MM.1S (cell line): ENCODE data around the gene ICA1L.

Experiments
- DNase-seq: peaks from one replicate; pipeline ENCODE4 v3.0.0-alpha.2; 2015
- H2AFZ ChIP-seq: fragments of 300-600 bp; sonication (generic); 2 replicates; pipeline ENCODE4 v1.6.0; 2016; ENCODE audit warnings: antibody characterized with exemption, low read length
- H3F3A ChIP-seq: fragments of 300-600 bp; sonication (generic); 2 replicates; pipeline ENCODE4 v1.6.1; 2016; ENCODE audit warnings: mild to moderate bottlenecking, antibody characterized with exemption, low read length, moderate library complexity, mixed read lengths; ENCODE audit not compliant: insufficient read depth
- H3K27ac ChIP-seq: fragments of 300-600 bp; sonication (generic); 2 replicates; pipeline ENCODE4 v1.5.1; 2016; ENCODE audit warnings: mild to moderate bottlenecking, low read length
- H3K27me3 ChIP-seq: fragments of 300-600 bp; sonication (generic); replicated peaks from 2 replicates; pipeline ENCODE4 v1.6.0; 2016; ENCODE audit warnings: low read length; ENCODE audit not compliant: insufficient read depth
- H3K36me3 ChIP-seq: fragments of 300-600 bp; sonication (generic); replicated peaks from 2 replicates; pipeline ENCODE4 v1.6.1; 2016; ENCODE audit warnings: mild to moderate bottlenecking, low read length, mixed read lengths; ENCODE audit not compliant: insufficient read depth
- H3K4me1 ChIP-seq: fragments of 300-600 bp; sonication (generic); 2 replicates; pipeline ENCODE4 v1.6.1; 2016; ENCODE audit warnings: low read length, mixed read lengths
- H3K4me2 ChIP-seq: fragments of 300-600 bp; sonication (generic); 2 replicates; pipeline ENCODE4 v1.6.0; 2016; ENCODE audit warnings: low read depth, low read length
- H3K4me3 ChIP-seq: fragments of 300-600 bp; sonication (generic); 2 replicates; pipeline ENCODE4 v1.5.1; 2016; ENCODE audit warnings: low read length, mixed read lengths
- H3K79me2 ChIP-seq: fragments of 300-600 bp; sonication (generic); 2 replicates; pipeline ENCODE4 v1.6.1; 2016; ENCODE audit warnings: mixed run types, low read length, mixed read lengths
- H3K9ac ChIP-seq: fragments of 300-600 bp; sonication (generic); 2 replicates; pipeline ENCODE4 v1.6.1; 2016; ENCODE audit warnings: low read length, mixed read lengths
- H3K9me2 ChIP-seq: fragments of 300-600 bp; sonication (generic); replicated peaks from 2 replicates; pipeline ENCODE4 v1.6.1; 2016; ENCODE audit warnings: mild to moderate bottlenecking, low read length, mixed read lengths; ENCODE audit not compliant: insufficient read depth
- H3K9me3 ChIP-seq: fragments of 300-600 bp; sonication (generic); replicated peaks from 2 replicates; pipeline ENCODE4 v1.6.1; 2016; ENCODE audit warnings: mild to moderate bottlenecking, low read length, mixed read lengths; ENCODE audit not compliant: insufficient read depth
- H4K20me1 ChIP-seq: fragments of 300-600 bp; sonication (generic); 2 replicates; pipeline ENCODE4 v1.6.1; 2016; ENCODE audit warnings: mild to moderate bottlenecking, low read length, moderate library complexity, mixed read lengths; ENCODE audit not compliant: insufficient read depth
- EZH2 ChIP-seq: fragments of 300-600 bp; sonication (generic); optimal IDR thresholded peaks from 2 replicates; pipeline ENCODE3; 2017; ENCODE audit warnings: low read depth, mild to moderate bottlenecking, antibody characterized with exemption, low read length, mixed read lengths
- EZH2phosphoT487 ChIP-seq: fragments of 300-600 bp; sonication (generic); IDR thresholded peaks from 2 replicates; pipeline ENCODE4 v1.6.1; 2018; ENCODE audit warnings: antibody characterized with exemption, low read length
- TF ChIP-seq, protein P1 (sequence below): fragments of 300-600 bp; sonication (generic); IDR thresholded peaks from 2 replicates; pipeline ENCODE4 v1.5.1; 2016; ENCODE audit warnings: antibody characterized with exemption, low read length, mixed read lengths

ICA1L gene

DNA sequence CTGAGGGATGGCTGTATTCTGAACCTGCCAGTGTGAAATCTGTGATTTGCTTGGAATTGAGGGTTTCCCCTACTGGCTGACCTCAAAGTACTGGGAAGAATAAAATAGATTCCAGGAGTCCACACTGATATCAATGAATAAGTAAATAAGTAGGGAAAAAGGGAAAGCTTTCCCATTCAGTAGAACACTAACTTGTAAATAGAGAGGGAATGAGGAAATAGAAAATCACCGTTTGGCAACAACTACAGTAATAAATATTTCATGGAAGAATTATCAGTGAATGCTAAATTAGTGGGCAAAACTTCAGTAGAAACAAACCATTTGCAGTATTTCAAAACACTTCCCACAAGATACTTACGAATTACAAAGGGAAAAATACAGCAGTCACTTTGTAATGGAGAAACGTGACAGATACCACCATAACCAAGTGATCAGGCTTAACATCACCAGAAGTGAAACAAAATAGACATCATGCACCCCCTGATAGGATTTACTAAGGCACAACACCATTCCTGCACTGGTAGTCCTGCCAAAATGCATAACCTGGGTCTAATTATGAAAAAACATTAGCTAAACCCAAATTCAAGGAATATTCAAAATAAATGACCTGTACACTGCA lies 88.5 kb downstream of the ICA1L start:
- Histone ChIP-seq H3K27me3 (no peaks in the 10 kb centered on the region), H3K4me1 (no peaks in the 10 kb centered on the region), H3K36me3 (no peaks in the 10 kb centered on the region), H3K9ac (no peak overlapping the region), H3K79me2 (no peaks in the 10 kb centered on the region), H4K20me1 (no peaks in the 10 kb centered on the region), H3K9me2 (no peaks in the 10 kb centered on the region), H3K4me2 (no peak overlapping the region), H3K4me3 (no peak overlapping the region), H3K27ac (no peak overlapping the region), H3F3A (no peaks in the 10 kb centered on the region), H2AFZ (no peak overlapping the region), H3K9me3 (no peaks in the 10 kb centered on the region)
- DNase-seq: no peak
- no peak for TF ChIP-seq EZH2
- TF ChIP-seq, protein P1, sequence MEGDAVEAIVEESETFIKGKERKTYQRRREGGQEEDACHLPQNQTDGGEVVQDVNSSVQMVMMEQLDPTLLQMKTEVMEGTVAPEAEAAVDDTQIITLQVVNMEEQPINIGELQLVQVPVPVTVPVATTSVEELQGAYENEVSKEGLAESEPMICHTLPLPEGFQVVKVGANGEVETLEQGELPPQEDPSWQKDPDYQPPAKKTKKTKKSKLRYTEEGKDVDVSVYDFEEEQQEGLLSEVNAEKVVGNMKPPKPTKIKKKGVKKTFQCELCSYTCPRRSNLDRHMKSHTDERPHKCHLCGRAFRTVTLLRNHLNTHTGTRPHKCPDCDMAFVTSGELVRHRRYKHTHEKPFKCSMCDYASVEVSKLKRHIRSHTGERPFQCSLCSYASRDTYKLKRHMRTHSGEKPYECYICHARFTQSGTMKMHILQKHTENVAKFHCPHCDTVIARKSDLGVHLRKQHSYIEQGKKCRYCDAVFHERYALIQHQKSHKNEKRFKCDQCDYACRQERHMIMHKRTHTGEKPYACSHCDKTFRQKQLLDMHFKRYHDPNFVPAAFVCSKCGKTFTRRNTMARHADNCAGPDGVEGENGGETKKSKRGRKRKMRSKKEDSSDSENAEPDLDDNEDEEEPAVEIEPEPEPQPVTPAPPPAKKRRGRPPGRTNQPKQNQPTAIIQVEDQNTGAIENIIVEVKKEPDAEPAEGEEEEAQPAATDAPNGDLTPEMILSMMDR: no peak
- TF ChIP-seq EZH2phosphoT487: no peak

DNA sequence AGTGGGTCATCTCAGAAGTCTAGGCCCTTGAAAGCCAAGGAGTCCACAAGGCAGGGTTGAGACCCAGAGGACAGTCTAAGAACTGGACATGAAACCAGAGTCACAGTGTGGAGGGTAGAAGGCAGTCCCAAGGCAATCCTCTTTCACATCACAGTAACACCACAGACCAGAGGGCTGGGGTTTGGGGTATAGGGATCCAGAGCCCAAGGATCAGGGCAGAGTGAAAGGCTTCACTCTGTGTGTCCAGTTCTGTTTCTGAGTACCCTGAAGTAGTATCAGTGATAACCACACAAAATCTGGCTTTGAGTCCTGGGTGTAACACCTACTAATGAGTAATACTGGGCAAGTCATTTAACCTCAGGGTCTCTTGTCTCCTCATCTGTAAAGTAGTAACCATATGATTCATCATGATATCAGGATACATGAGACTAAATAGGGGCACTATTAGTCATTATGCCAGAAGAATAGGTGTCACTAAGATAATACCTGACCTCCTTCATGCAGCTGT lies 91.0 kb downstream of the ICA1L start:
- TF ChIP-seq EZH2phosphoT487 (no peak), EZH2 (no peak)
- TF ChIP-seq, protein P1: no peak
- H3K27me3 ChIP-seq: no peaks in the 10 kb centered on the region
- H3K9me3 ChIP-seq: no peaks in the 10 kb centered on the region
- no peaks in the 10 kb centered on the region for H3F3A ChIP-seq
- H3K9ac ChIP-seq: no peak overlapping the region
- no peak overlapping the region for H2AFZ ChIP-seq
- no peaks in the 10 kb centered on the region for H4K20me1 ChIP-seq
- no peak overlapping the region for H3K27ac ChIP-seq
- no peak overlapping the region for H3K4me3 ChIP-seq
- no peak for DNase-seq
- H3K9me2 ChIP-seq: no peaks in the 10 kb centered on the region
- no peaks in the 10 kb centered on the region for H3K4me1 ChIP-seq
- H3K4me2 ChIP-seq: no peak overlapping the region
- no peaks in the 10 kb centered on the region for H3K79me2 ChIP-seq
- no peaks in the 10 kb centered on the region for H3K36me3 ChIP-seq

DNA sequence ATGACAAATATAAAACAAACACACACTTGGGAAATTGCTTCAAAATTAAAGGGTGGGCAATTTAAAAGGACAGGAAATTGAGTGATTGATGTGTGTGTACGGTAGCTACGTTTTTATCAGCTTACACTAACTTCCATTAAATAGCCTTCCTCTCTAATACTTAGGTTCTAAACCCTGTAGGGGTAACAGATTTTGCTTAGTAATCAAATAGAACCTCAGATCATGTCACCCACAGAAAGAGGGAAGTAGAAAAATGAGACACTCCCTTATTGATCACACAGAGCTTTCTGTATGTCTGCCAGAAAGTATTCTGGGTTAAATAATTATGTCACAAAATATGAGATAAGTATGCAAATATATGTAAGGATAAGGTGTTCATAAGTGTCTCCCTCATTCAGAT lies 93.3 kb downstream of the ICA1L start:
- no peak for DNase-seq
- TF ChIP-seq EZH2phosphoT487 (no peak), EZH2 (no peak)
- TF ChIP-seq, protein P1: no peak
- Histone ChIP-seq H4K20me1 (no peaks in the 10 kb centered on the region), H2AFZ (no peak overlapping the region), H3K9me3 (no peaks in the 10 kb centered on the region), H3K36me3 (no peaks in the 10 kb centered on the region), H3K4me1 (no peaks in the 10 kb centered on the region), H3K9me2 (no peaks in the 10 kb centered on the region), H3K4me3 (no peak overlapping the region), H3K27ac (no peak overlapping the region), H3K27me3 (no peaks in the 10 kb centered on the region), H3K79me2 (no peaks in the 10 kb centered on the region), H3F3A (no peaks in the 10 kb centered on the region), H3K9ac (no peak overlapping the region), H3K4me2 (no peak overlapping the region)
